Natural killer cell treated with Interleukin-12 subunit alpha and Interleukin-12 subunit beta and Interleukin-15 and Interleukin-18, amount 100 ng/mL, for 72 hours (primary cell): ENCODE results near the gene HDX. TPM values are rescaled to one million over a fixed set of nuclear protein-coding genes. Genes with fewer than 3 reads are reported as not detected.
"Not testable (repeated sequence)": the region's sequence is repeated elsewhere in the genome, so short reads cannot be mapped to it uniquely, and the experiment has no call there.

Source experiments
- ATAC-seq, 2 donors: fragments of 150-1000 bp; cut with Tn5 transposase in 1 of 2; sonication (Bioruptor Pico), chemical (Tn5 transposase) in 1 of 2; 2 replicates each; pipeline ENCODE4 v1.10.0; 2021
- DNase-seq: peaks from one replicate; pipeline ENCODE4 v3.0.0; 2022; ENCODE audit warnings: low spot score
- H3K27ac Mint-ChIP-seq, 2 donors: 1 replicate in 1 of 2; 2 replicates in 1 of 2; pipeline ENCODE4 v1.8.0; 2022; ENCODE audit warnings: mixed read lengths in 2 of 2, mild to moderate bottlenecking in 1 of 2, moderate library complexity in 1 of 2
- H3K27me3 Mint-ChIP-seq, 2 donors: 1 replicate in 1 of 2; 2 replicates in 1 of 2; pipeline ENCODE4 v1.8.0; 2022; ENCODE audit warnings: mixed read lengths in 2 of 2
- H3K36me3 Mint-ChIP-seq: one replicate; pipeline ENCODE4 v1.8.0; 2022; ENCODE audit warnings: mixed read lengths
- H3K4me1 Mint-ChIP-seq, 2 donors: 1 replicate in 1 of 2; 2 replicates in 1 of 2; pipeline ENCODE4 v1.8.0; 2022; ENCODE audit warnings: low read depth in 2 of 2, mixed read lengths in 2 of 2, mild to moderate bottlenecking in 1 of 2
- H3K4me3 Mint-ChIP-seq: one replicate; pipeline ENCODE4 v1.8.0; 2022; ENCODE audit warnings: mixed read lengths
- H3K9me3 Mint-ChIP-seq: 2 replicates; pipeline ENCODE4 v1.8.0; 2022; ENCODE audit warnings: mixed read lengths
- total RNA-seq, 2 donors: library from RNA; stranded (reverse); gene quantifications; one replicate each; pipeline ENCODE4 v1.2.3, GENCODE V29; 2022

HDX gene
- total RNA-seq: 1 to 10 TPM; 3.9 to 4.4 TPM

GRCh38 chrX:84501798-84502628 is at the start of gene HDX:
Gene HDX (minus strand): TSS chrX:84502453. CDS start chrX:84475397, 27,056 bp downstream.
- no peaks in the 10 kb centered on the region for H3K36me3 Mint-ChIP-seq

GRCh38 chrX:84541315-84541714 is 39.1 kb upstream of the HDX start:
- H3K4me3 Mint-ChIP-seq, H3K4me1 Mint-ChIP-seq, H3K27me3 Mint-ChIP-seq, H3K9me3 Mint-ChIP-seq, H3K36me3 Mint-ChIP-seq, DNase-seq, H3K27ac Mint-ChIP-seq, ATAC-seq: not testable (repeated sequence)

More at GRCh38 chrX:84501798-84502628, at the start of gene HDX:
- Mint-ChIP-seq H3K4me3 (peak within 1 kb of the TSS; percentile 86), H3K9me3 (peaks cover 4% of the 10 kb centered on the region), H3K27ac (peak within 1 kb of the TSS; percentile 75 to 81), H3K27me3 (peaks cover 0 to 3% of the 10 kb centered on the region in 2 donors), H3K4me1 (peaks cover 0 to 8% of the 10 kb centered on the region in 2 donors)
- DNase-seq (peak; percentile 78), ATAC-seq (peak; percentile 95 to 97)

- DNase-seq, H3K27ac Mint-ChIP-seq, ATAC-seq, H3K36me3 Mint-ChIP-seq, H3K4me1 Mint-ChIP-seq, H3K9me3 Mint-ChIP-seq, H3K27me3 Mint-ChIP-seq, H3K4me3 Mint-ChIP-seq: not testable (repeated sequence)
Measured at GRCh38 chrX:84537627-84538026, 35.4 kb upstream of the HDX start.

GRCh38 chrX:84488426-84488825 is 13.8 kb downstream of the HDX start:
- Mint-ChIP-seq H3K36me3 (peaks cover 14% of the 10 kb centered on the region), H3K4me1 (no peaks in the 10 kb centered on the region), H3K27ac (no peak overlapping the region), H3K4me3 (no peak overlapping the region), H3K9me3 (peaks cover 4% of the 10 kb centered on the region), H3K27me3 (no peaks in the 10 kb centered on the region)
- ATAC-seq (no peak), DNase-seq (no peak)

- H3K36me3 Mint-ChIP-seq: peaks cover 14% of the 10 kb centered on the region
- peaks cover 4% of the 10 kb centered on the region for H3K9me3 Mint-ChIP-seq
- H3K27ac Mint-ChIP-seq: no peak overlapping the region
- no peak overlapping the region for H3K4me3 Mint-ChIP-seq
- ATAC-seq (no peak), DNase-seq (no peak)
- H3K4me1 Mint-ChIP-seq: no peaks in the 10 kb centered on the region
- no peaks in the 10 kb centered on the region for H3K27me3 Mint-ChIP-seq
Measured at GRCh38 chrX:84487365-84488353, 14.6 kb downstream of the HDX start.

- peaks cover 12% of the 10 kb centered on the region for H3K36me3 Mint-ChIP-seq
Measured at GRCh38 chrX:84479086-84479485, 23.2 kb downstream of the HDX start.

GRCh38 chrX:84477114-84477513 is 25.1 kb downstream of the HDX start:
- DNase-seq: no peak

More at GRCh38 chrX:84479086-84479485, 23.2 kb downstream of the HDX start:
- ATAC-seq: no peak
- no peaks in the 10 kb centered on the region for H3K4me1 Mint-ChIP-seq
- no peak overlapping the region for H3K4me3 Mint-ChIP-seq
- H3K27ac Mint-ChIP-seq: no peak overlapping the region
- H3K27me3 Mint-ChIP-seq: no peaks in the 10 kb centered on the region
- DNase-seq: no peak
- H3K9me3 Mint-ChIP-seq: peaks cover 4% of the 10 kb centered on the region

GRCh38 chrX:84475596-84475995 is 26.7 kb downstream of the HDX start:
- no peak for DNase-seq
- H3K4me1 Mint-ChIP-seq: no peaks in the 10 kb centered on the region
- H3K27ac Mint-ChIP-seq: no peak overlapping the region
- no peaks in the 10 kb centered on the region for H3K27me3 Mint-ChIP-seq
- H3K9me3 Mint-ChIP-seq: no peaks in the 10 kb centered on the region
- no peak for ATAC-seq
- H3K36me3 Mint-ChIP-seq: no peaks in the 10 kb centered on the region
- no peak overlapping the region for H3K4me3 Mint-ChIP-seq

More at GRCh38 chrX:84477114-84477513, 25.1 kb downstream of the HDX start:
- ATAC-seq: no peak
- no peaks in the 10 kb centered on the region for H3K27me3 Mint-ChIP-seq
- H3K27ac Mint-ChIP-seq: no peak overlapping the region
- H3K36me3 Mint-ChIP-seq: peaks cover 6% of the 10 kb centered on the region
- no peaks in the 10 kb centered on the region for H3K9me3 Mint-ChIP-seq
- no peak overlapping the region for H3K4me3 Mint-ChIP-seq
- H3K4me1 Mint-ChIP-seq: no peaks in the 10 kb centered on the region

- no peak for ATAC-seq
- Mint-ChIP-seq H3K4me3 (no peak overlapping the region), H3K4me1 (no peaks in the 10 kb centered on the region)
Measured at GRCh38 chrX:84475101-84475500, 27.2 kb downstream of the HDX start.

GRCh38 chrX:84469226-84469625 is 33.0 kb downstream of the HDX start:
- H3K4me1 Mint-ChIP-seq: no peaks in the 10 kb centered on the region
- H3K4me3 Mint-ChIP-seq: no peak overlapping the region
- H3K27ac Mint-ChIP-seq: no peak overlapping the region
- H3K27me3 Mint-ChIP-seq: no peaks in the 10 kb centered on the region
- H3K36me3 Mint-ChIP-seq: no peaks in the 10 kb centered on the region
- ATAC-seq (no peak), DNase-seq (no peak)
- H3K9me3 Mint-ChIP-seq: peaks cover 1% of the 10 kb centered on the region

More at GRCh38 chrX:84475101-84475500, 27.2 kb downstream of the HDX start:
- H3K27ac Mint-ChIP-seq: no peak overlapping the region
- no peaks in the 10 kb centered on the region for H3K27me3 Mint-ChIP-seq
- H3K36me3 Mint-ChIP-seq: no peaks in the 10 kb centered on the region
- H3K9me3 Mint-ChIP-seq: no peaks in the 10 kb centered on the region
- no peak for DNase-seq

- Mint-ChIP-seq H3K4me1 (no peaks in the 10 kb centered on the region), H3K4me3 (no peak overlapping the region), H3K36me3 (no peaks in the 10 kb centered on the region), H3K27me3 (no peaks in the 10 kb centered on the region), H3K9me3 (peaks cover 5% of the 10 kb centered on the region), H3K27ac (no peak overlapping the region)
- ATAC-seq (no peak), DNase-seq (no peak)
Measured at GRCh38 chrX:84467898-84468297, 34.4 kb downstream of the HDX start.

GRCh38 chrX:84453351-84454246 is 48.7 kb downstream of the HDX start:
- no peak for ATAC-seq
- no peak for DNase-seq
- H3K27me3 Mint-ChIP-seq: no peaks in the 10 kb centered on the region
- H3K27ac Mint-ChIP-seq: no peak overlapping the region
- no peaks in the 10 kb centered on the region for H3K4me1 Mint-ChIP-seq
- peaks cover 12% of the 10 kb centered on the region for H3K36me3 Mint-ChIP-seq
- H3K4me3 Mint-ChIP-seq: no peak overlapping the region
- H3K9me3 Mint-ChIP-seq: peaks cover 6% of the 10 kb centered on the region

GRCh38 chrX:84441143-84441542 is 61.1 kb downstream of the HDX start:
- no peak overlapping the region for H3K27ac Mint-ChIP-seq
- ATAC-seq: no peak
- DNase-seq: no peak
- H3K4me1 Mint-ChIP-seq: no peaks in the 10 kb centered on the region
- H3K36me3 Mint-ChIP-seq: peaks cover 12% of the 10 kb centered on the region
- no peak overlapping the region for H3K4me3 Mint-ChIP-seq
- H3K9me3 Mint-ChIP-seq: peaks cover 3% of the 10 kb centered on the region
- H3K27me3 Mint-ChIP-seq: peaks cover 0 to 2% of the 10 kb centered on the region in 2 donors
